ENCODE results near the gene LDHB.

LDHB gene

GRCh38 chr12:21627924-21628323, 29.7 kb downstream of the LDHB start:
- ATAC-seq (replicated peaks; ENCODE audit: extremely low read depth, poor library complexity, severe bottlenecking) (no peak), DNase-seq (ENCODE audit: low spot score in 2 of 2) (no peak)
- Mint-ChIP-seq H3K9me3 (no peaks in the 10 kb centered on the region), H3K4me1 (no peaks in the 10 kb centered on the region), H3K36me3 (ENCODE audit: insufficient read depth) (peaks cover 5% of the 10 kb centered on the region), H3K4me3 (no peak overlapping the region), H3K27me3 (no peaks in the 10 kb centered on the region), H3K27ac (ENCODE audit: low read depth) (no peak overlapping the region)

GRCh38 chr12:21618566-21618965, 39.1 kb downstream of the LDHB start:
- no peak for DNase-seq (ENCODE audit: low spot score in 2 of 2)
- Mint-ChIP-seq H3K4me1 (peaks cover 18% of the 10 kb centered on the region), H3K4me3 (no peak overlapping the region), H3K27ac (ENCODE audit: low read depth) (no peak overlapping the region), H3K27me3 (no peaks in the 10 kb centered on the region), H3K9me3 (no peaks in the 10 kb centered on the region), H3K36me3 (ENCODE audit: insufficient read depth) (peaks cover 2% of the 10 kb centered on the region)
- ATAC-seq (replicated peaks; ENCODE audit: extremely low read depth, poor library complexity, severe bottlenecking) = no peak

- no peaks in the 10 kb centered on the region for H3K9me3 Mint-ChIP-seq
- ATAC-seq (replicated peaks; ENCODE audit: extremely low read depth, poor library complexity, severe bottlenecking) (no peak), DNase-seq (ENCODE audit: low spot score in 2 of 2) (no peak)
- H3K4me1 Mint-ChIP-seq = peaks cover 18% of the 10 kb centered on the region
- H3K36me3 Mint-ChIP-seq (ENCODE audit: insufficient read depth) = peaks cover 2% of the 10 kb centered on the region
- no peak overlapping the region for H3K4me3 Mint-ChIP-seq
- H3K27me3 Mint-ChIP-seq = no peaks in the 10 kb centered on the region
- H3K27ac Mint-ChIP-seq (ENCODE audit: low read depth) = no peak overlapping the region
These were observed 40.6 kb downstream of the LDHB start for GRCh38 chr12:21617030-21617429.

GRCh38 chr12:21615431-21615830, 42.2 kb downstream of the LDHB start:
- peaks cover 18% of the 10 kb centered on the region for H3K4me1 Mint-ChIP-seq
- DNase-seq (ENCODE audit: low spot score in 2 of 2) (no peak), ATAC-seq (replicated peaks; ENCODE audit: extremely low read depth, poor library complexity, severe bottlenecking) (no peak)
- peak overlapping the region; percentile 87 for H3K27ac Mint-ChIP-seq (ENCODE audit: low read depth)
- no peaks in the 10 kb centered on the region for H3K27me3 Mint-ChIP-seq
- peak overlapping the region; percentile 1 for H3K4me3 Mint-ChIP-seq
- peaks cover 2% of the 10 kb centered on the region for H3K36me3 Mint-ChIP-seq (ENCODE audit: insufficient read depth)
- H3K9me3 Mint-ChIP-seq = no peaks in the 10 kb centered on the region

GRCh38 chr12:21614506-21614905, 43.1 kb downstream of the LDHB start:
- no peak for ATAC-seq (replicated peaks; ENCODE audit: extremely low read depth, poor library complexity, severe bottlenecking)
- H3K4me3 Mint-ChIP-seq = peak overlapping the region; percentile 23
- H3K4me1 Mint-ChIP-seq = peaks cover 18% of the 10 kb centered on the region

GRCh38 chr12:21613931-21614330, 43.7 kb downstream of the LDHB start:
- DNase-seq (ENCODE audit: low spot score in 2 of 2) (no peak), ATAC-seq (replicated peaks; ENCODE audit: extremely low read depth, poor library complexity, severe bottlenecking) (no peak)
- Mint-ChIP-seq H3K36me3 (ENCODE audit: insufficient read depth) (peaks cover 2% of the 10 kb centered on the region), H3K4me3 (no peak overlapping the region), H3K27ac (ENCODE audit: low read depth) (no peak overlapping the region), H3K27me3 (no peaks in the 10 kb centered on the region), H3K9me3 (no peaks in the 10 kb centered on the region), H3K4me1 (peaks cover 18% of the 10 kb centered on the region)

More at GRCh38 chr12:21614506-21614905, 43.1 kb downstream of the LDHB start:
- peak overlapping the region; percentile 87 for H3K27ac Mint-ChIP-seq (ENCODE audit: low read depth)
- H3K36me3 Mint-ChIP-seq (ENCODE audit: insufficient read depth) = peaks cover 2% of the 10 kb centered on the region
- no peaks in the 10 kb centered on the region for H3K9me3 Mint-ChIP-seq
- H3K27me3 Mint-ChIP-seq = no peaks in the 10 kb centered on the region
- no peak for DNase-seq (ENCODE audit: low spot score in 2 of 2)

- DNase-seq (ENCODE audit: low spot score in 2 of 2) (no peak), ATAC-seq (replicated peaks; ENCODE audit: extremely low read depth, poor library complexity, severe bottlenecking) (no peak)
- H3K36me3 Mint-ChIP-seq (ENCODE audit: insufficient read depth) = no peaks in the 10 kb centered on the region
- no peaks in the 10 kb centered on the region for H3K4me1 Mint-ChIP-seq
- no peaks in the 10 kb centered on the region for H3K9me3 Mint-ChIP-seq
- no peak overlapping the region for H3K27ac Mint-ChIP-seq (ENCODE audit: low read depth)
- no peak overlapping the region for H3K4me3 Mint-ChIP-seq
- H3K27me3 Mint-ChIP-seq = no peaks in the 10 kb centered on the region
These were observed 49.4 kb downstream of the LDHB start for GRCh38 chr12:21608196-21608595.

- H3K4me3 Mint-ChIP-seq = no peak overlapping the region
- ATAC-seq (replicated peaks; ENCODE audit: extremely low read depth, poor library complexity, severe bottlenecking) (no peak), DNase-seq (ENCODE audit: low spot score in 2 of 2) (no peak)
- no peaks in the 10 kb centered on the region for H3K36me3 Mint-ChIP-seq (ENCODE audit: insufficient read depth)
- no peaks in the 10 kb centered on the region for H3K9me3 Mint-ChIP-seq
- no peak overlapping the region for H3K27ac Mint-ChIP-seq (ENCODE audit: low read depth)
- H3K27me3 Mint-ChIP-seq = no peaks in the 10 kb centered on the region
- H3K4me1 Mint-ChIP-seq = no peaks in the 10 kb centered on the region
These were observed 49.9 kb downstream of the LDHB start for GRCh38 chr12:21607701-21608100.

- ATAC-seq (replicated peaks; ENCODE audit: extremely low read depth, poor library complexity, severe bottlenecking) = no peak
- DNase-seq (ENCODE audit: low spot score in 2 of 2) = no peak
- Mint-ChIP-seq H3K36me3 (ENCODE audit: insufficient read depth) (no peaks in the 10 kb centered on the region), H3K4me1 (no peaks in the 10 kb centered on the region), H3K9me3 (no peaks in the 10 kb centered on the region), H3K4me3 (no peak overlapping the region), H3K27ac (ENCODE audit: low read depth) (no peak overlapping the region), H3K27me3 (no peaks in the 10 kb centered on the region)
These were observed 51.5 kb downstream of the LDHB start for GRCh38 chr12:21606175-21606574.

GRCh38 chr12:21604245-21605101, 53.2 kb downstream of the LDHB start, which contains the start of gene GYS2:
GYS2 (minus strand) TSS chr12:21604847; CDS start chr12:21604592, 255 bp downstream.
- Mint-ChIP-seq H3K9me3 (no peaks in the 10 kb centered on the region), H3K4me1 (no peaks in the 10 kb centered on the region), H3K4me3 (no peak within 1 kb of the TSS), H3K27me3 (no peaks in the 10 kb centered on the region), H3K36me3 (ENCODE audit: insufficient read depth) (no peaks in the 10 kb centered on the region), H3K27ac (ENCODE audit: low read depth) (no peak within 1 kb of the TSS)
- DNase-seq (ENCODE audit: low spot score in 2 of 2) (no peak), ATAC-seq (replicated peaks; ENCODE audit: extremely low read depth, poor library complexity, severe bottlenecking) (no peak)

GRCh38 chr12:21602774-21603173, 54.9 kb downstream of the LDHB start:
- H3K9me3 Mint-ChIP-seq = no peaks in the 10 kb centered on the region
- H3K4me1 Mint-ChIP-seq = no peaks in the 10 kb centered on the region
- H3K27ac Mint-ChIP-seq (ENCODE audit: low read depth) = no peak overlapping the region
- H3K36me3 Mint-ChIP-seq (ENCODE audit: insufficient read depth) = no peaks in the 10 kb centered on the region
- no peaks in the 10 kb centered on the region for H3K27me3 Mint-ChIP-seq
- no peak overlapping the region for H3K4me3 Mint-ChIP-seq
- ATAC-seq (replicated peaks; ENCODE audit: extremely low read depth, poor library complexity, severe bottlenecking) (no peak), DNase-seq (ENCODE audit: low spot score in 2 of 2) (no peak)

GRCh38 chr12:21600196-21600595, 57.4 kb downstream of the LDHB start:
- DNase-seq (ENCODE audit: low spot score in 2 of 2) = no peak
- no peak for ATAC-seq (replicated peaks; ENCODE audit: extremely low read depth, poor library complexity, severe bottlenecking)
- H3K4me3 Mint-ChIP-seq = no peak overlapping the region
- H3K36me3 Mint-ChIP-seq (ENCODE audit: insufficient read depth) = no peaks in the 10 kb centered on the region
- no peaks in the 10 kb centered on the region for H3K9me3 Mint-ChIP-seq
- no peaks in the 10 kb centered on the region for H3K4me1 Mint-ChIP-seq
- no peaks in the 10 kb centered on the region for H3K27me3 Mint-ChIP-seq
- no peak overlapping the region for H3K27ac Mint-ChIP-seq (ENCODE audit: low read depth)

Measured in central memory CD8-positive, alpha-beta T cell (primary cell).